GM12864 (cell line): Measurements from ENCODE around the gene MLX.
"Not testable (repeated sequence)": the region's sequence is repeated elsewhere in the genome, so short reads cannot be mapped to it uniquely, and the experiment has no call there.

Source experiments
- DNase-seq: peaks from one replicate; pipeline ENCODE4 v3.0.0-alpha.2; 2011; ENCODE audit warnings: low read depth
- H3K4me3 ChIP-seq: 2 replicates; pipeline ENCODE4 v1.5.1; 2011; ENCODE audit warnings: mild to moderate bottlenecking, low read depth, low read length, control low read depth
- CTCF ChIP-seq: IDR thresholded peaks from 2 replicates; pipeline ENCODE4 v1.5.1; 2011; ENCODE audit warnings: low read depth, mild to moderate bottlenecking, moderate library complexity, low read length, control low read depth, inconsistent platforms; ENCODE audit errors: missing control alignments

MLX gene

GRCh38 chr17:42618442-42619150 lies 51.7 kb downstream of the MLX start:
- peak; percentile 94 for DNase-seq
- peak overlapping the region; percentile 49; the same call in 1 of the 2 replicates for H3K4me3 ChIP-seq
- peak; percentile 29 for TF ChIP-seq CTCF

- not testable (repeated sequence) for H3K4me3 ChIP-seq, DNase-seq
These were observed 55.1 kb downstream of the MLX start for GRCh38 chr17:42621987-42622386.
